K562 (cell line): ENCODE measurements around the gene C14orf180. TPM values are rescaled to one million over a fixed set of nuclear protein-coding genes. Genes with fewer than 3 reads are reported as not detected.

Experiments
- ATAC-seq: fragments of 200-7000 bp; cut with Tn5 transposase; 3 replicates; pipeline ENCODE4 v1.9.1; 2020; ENCODE audit warnings: moderate library complexity
- BruUV-seq: library from RNA; stranded (reverse); fragments of 400-500 nt; replicated peaks from 2 replicates; lab custom pipeline; 2021; lab: Mats Ljungman, UMichigan
- CTCF ChIA-PET: fragments of 300-600 bp; formaldehyde crosslinking; extraction: SDS; loops from one replicate; lab custom pipeline; 2021; ENCODE audit warnings: low intra/inter-chr PET ratio; lab: Yijun Ruan, JAX
- POLR2A ChIA-PET: fragments of 300-600, 350-650 bp; sonication (Branson Sonifier 250); formaldehyde crosslinking; extraction: SDS; loops from one replicate; lab custom pipeline; 2021; ENCODE audit warnings: antibody characterized with exemption, inconsistent platforms; lab: Yijun Ruan, JAX
- DNase-seq, 4 experiments: peaks; one replicate each; pipeline versions ENCODE4 v3.0.0 to v3.0.0-alpha.2; 2011 to 2018; ENCODE audit warnings: low spot score in 3 of 4, mixed read lengths in 3 of 4; ENCODE audit errors: extremely low read depth in 1 of 4
- FAIRE-seq: peaks from 2 replicates; lab custom pipeline; 2011; peaks lifted over from hg19 to GRCh38; lab: Jason Lieb, UNC
- H2AFZ ChIP-seq: 2 replicates; pipeline ENCODE4 v1.6.0; 2011; ENCODE audit warnings: low read depth, low read length, control low read depth, inconsistent platforms
- H3K27ac ChIP-seq: fragments of 200-600 bp; 3 replicates; pipeline ENCODE4 v1.8.0; 2011; ENCODE audit warnings: low read depth, mild to moderate bottlenecking, control low read depth, inconsistent platforms, low read length, moderate library complexity, mixed read lengths; ENCODE audit errors: extremely low read depth
- H3K27me3 ChIP-seq, 2 experiments: fragments of 300-600 bp in 1 of 2; 2 replicates in 1 of 2; 3 replicates in 1 of 2; pipeline versions ENCODE4 v1.6.0 to v1.8.0; 2011; ENCODE audit warnings: inconsistent platforms in 2 of 2, low read length in 2 of 2, mild to moderate bottlenecking in 1 of 2, mixed read lengths in 1 of 2, moderate library complexity in 1 of 2; ENCODE audit not compliant: control insufficient read depth in 2 of 2, insufficient read depth in 2 of 2
- H3K36me3 ChIP-seq: fragments of 300-600 bp; 3 replicates; pipeline ENCODE4 v1.8.0; 2011; ENCODE audit warnings: mild to moderate bottlenecking, low read length, inconsistent platforms; ENCODE audit not compliant: control insufficient read depth, insufficient read depth
- H3K4me1 ChIP-seq, 2 experiments: fragments of 200-600 bp in 1 of 2; replicated peaks in 1 of 2; 2 replicates in 1 of 2; 3 replicates in 1 of 2; pipeline versions ENCODE4 v1.5.1 to v1.8.0; 2011; ENCODE audit warnings: inconsistent platforms in 2 of 2, low read length in 2 of 2, mild to moderate bottlenecking in 1 of 2, mixed read lengths in 1 of 2, moderate library complexity in 1 of 2; ENCODE audit not compliant: control insufficient read depth in 2 of 2, insufficient read depth in 2 of 2
- H3K4me2 ChIP-seq: 2 replicates; pipeline ENCODE4 v1.6.1; 2011; ENCODE audit warnings: low read length, control low read depth, inconsistent platforms, mixed read lengths; ENCODE audit not compliant: insufficient read depth
- H3K4me3 ChIP-seq: fragments of 200-600 bp; sonication (generic), shearing (Covaris generic); 2 replicates; pipeline ENCODE4 v1.5.1; 2016; ENCODE audit warnings: control low read depth, inconsistent platforms
- H3K79me2 ChIP-seq: fragments of 200-600 bp; 3 replicates; pipeline ENCODE4 v1.8.0; 2011; ENCODE audit warnings: low read length, inconsistent platforms; ENCODE audit not compliant: control insufficient read depth, insufficient read depth
- H3K9ac ChIP-seq, 2 experiments: 2 replicates each; pipeline versions ENCODE4 v1.6.0 to v1.6.1; 2011; ENCODE audit warnings: low read depth in 2 of 2, low read length in 2 of 2, control low read depth in 1 of 2, inconsistent platforms in 1 of 2, mild to moderate bottlenecking in 1 of 2, mixed read lengths in 1 of 2; ENCODE audit not compliant: insufficient read depth in 1 of 2
- H3K9me1 ChIP-seq: one replicate; pipeline ENCODE4 v1.6.0; 2011; ENCODE audit warnings: inconsistent platforms, mild to moderate bottlenecking, low read length, moderate library complexity; ENCODE audit not compliant: control insufficient read depth, insufficient read depth
- H3K9me3 ChIP-seq: replicated peaks from 2 replicates; pipeline ENCODE4 v1.5.1; 2011; ENCODE audit warnings: low read depth, low read length, inconsistent platforms; ENCODE audit not compliant: control insufficient read depth, insufficient read depth
- H4K20me1 ChIP-seq: replicated peaks from 2 replicates; pipeline ENCODE4 v1.6.1; 2011; ENCODE audit warnings: low read length, inconsistent platforms, mixed read lengths; ENCODE audit not compliant: control insufficient read depth, insufficient read depth
- BRF2 ChIP-seq: IDR thresholded peaks from 3 replicates; pipeline ENCODE4 v1.6.1; 2011; ENCODE audit warnings: borderline replicate concordance, mild to moderate bottlenecking; ENCODE audit not compliant: insufficient read length, insufficient read depth
- CBX8 ChIP-seq: fragments of 200-600 bp; sonication (generic); IDR thresholded peaks from 2 replicates; pipeline ENCODE4 v1.6.1; 2012; ENCODE audit warnings: borderline replicate concordance, mixed run types, low read depth, mild to moderate bottlenecking, moderate library complexity, mixed read lengths, low read length, control low read depth, inconsistent platforms; ENCODE audit not compliant: poor library complexity, severe bottlenecking; ENCODE audit errors: extremely low read depth
- CGGBP1 ChIP-seq: fragments of 250-450 bp; sonication (Bioruptor Pico); IDR thresholded peaks from 2 replicates; pipeline ENCODE4 v1.9.0; 2021; ENCODE audit warnings: mild to moderate bottlenecking
- CREBBP ChIP-seq: IDR thresholded peaks from one replicate; pipeline ENCODE4 v1.6.1; 2012; ENCODE audit warnings: low read depth, mild to moderate bottlenecking, control low read depth, inconsistent platforms, low read length
- HCFC1 ChIP-seq: IDR thresholded peaks from 2 replicates; pipeline ENCODE4 v1.6.1; 2012; ENCODE audit warnings: low read depth, low read length, improper control_type of control experiment
- MYNN ChIP-seq, 2 experiments: sonication (generic); formaldehyde crosslinking in 1 of 2; IDR thresholded peaks; 2 replicates each; pipeline versions ENCODE4 v1.5.0 to v1.6.1; 2016 to 2020; ENCODE audit warnings: antibody characterized with exemption in 1 of 2, missing genetic modification reagents in 1 of 2
- NFIC ChIP-seq: fragments of 450-650 bp; IDR thresholded peaks from 2 replicates; pipeline ENCODE4 v1.6.1; 2017; ENCODE audit warnings: mild to moderate bottlenecking, inconsistent platforms
- PRPF4 ChIP-seq: fragments of 200-400 bp; formaldehyde crosslinking; IDR thresholded peaks from one replicate; pipeline ENCODE4 v1.6.1; 2017; ENCODE audit warnings: low read length, low read depth, mild to moderate bottlenecking; ENCODE audit not compliant: insufficient read depth, poor library complexity, severe bottlenecking
- ZBTB26 ChIP-seq: fragments of 450-650 bp; formaldehyde crosslinking; IDR thresholded peaks from 2 replicates; pipeline ENCODE4 v1.4.0; 2022; ENCODE audit warnings: missing genetic modification characterization
- ZHX1 ChIP-seq: fragments of 150-350 bp; conservative IDR thresholded peaks from 2 replicates; pipeline ENCODE4 v1.6.1; 2014; ENCODE audit warnings: low read length
- ZNF347 ChIP-seq: fragments of 450-650 bp; formaldehyde crosslinking; IDR thresholded peaks from 2 replicates; pipeline ENCODE4 v1.4.0; 2020; ENCODE audit warnings: low read depth, mild to moderate bottlenecking, moderate library complexity
- WGBS: fragments of 100-300 bp; shearing (Covaris generic); methylation state at CpG from one replicate; pipeline ENCODE4 v1.1.6; 2016; ENCODE audit warnings: low coverage, mixed read lengths; ENCODE audit not compliant: insufficient coverage; ENCODE audit errors: missing lambda C conversion rate; 5-methylcytosine and 5-hydroxymethylcytosine counted together
- in situ Hi-C: fragments of 300-500 bp; cut with MboI; formaldehyde crosslinking; loops from 4 replicates; pipeline ENCODE4 v1.15.0; 2018; ENCODE audit warnings: inconsistent platforms, mixed read lengths
- intact Hi-C: fragments of 100-400 bp; cut with micrococcal nuclease; formaldehyde crosslinking; loops from 2 replicates; pipeline ENCODE4 v1.14.2; 2022
- polyA plus RNA-seq, 8 experiments: library from polyadenylated mRNA; depleted of rRNA in 4 of 8; stranded (reverse) in 5 of 8; unstranded in 3 of 8; fragments of >200 nt; fragmentation: Nextera tagmentation in 2 of 8; fragmentation: Illumina TruSeq in 1 of 8; extraction: Ambion mirVana in 2 of 8; extraction: Trizol in 1 of 8; gene quantifications; 2 replicates each; pipeline versions ENCODE4 v1.2.1 to v1.2.3, GENCODE V29; 2011 to 2014; ENCODE audit warnings: inconsistent platforms in 1 of 8, missing spikeins in 1 of 8
- total RNA-seq, 7 experiments: library from RNA; depleted of rRNA in 6 of 7; stranded (reverse); fragments of >200 nt in 6 of 7; fragmentation: Illumina TruSeq in 2 of 7; extraction: Trizol in 2 of 7; gene quantifications; 2 replicates each; pipeline versions ENCODE4 v1.2.1 to v1.2.3, GENCODE V29; 2011 to 2021; ENCODE audit warnings: low replicate concordance in 1 of 7

The C14orf180 gene
- total and polyA plus RNA-seq, 9 of the 15 experiments (the other 6 are each of a cell fraction or from before 2014, with no cell fraction given): not detected

DNA sequence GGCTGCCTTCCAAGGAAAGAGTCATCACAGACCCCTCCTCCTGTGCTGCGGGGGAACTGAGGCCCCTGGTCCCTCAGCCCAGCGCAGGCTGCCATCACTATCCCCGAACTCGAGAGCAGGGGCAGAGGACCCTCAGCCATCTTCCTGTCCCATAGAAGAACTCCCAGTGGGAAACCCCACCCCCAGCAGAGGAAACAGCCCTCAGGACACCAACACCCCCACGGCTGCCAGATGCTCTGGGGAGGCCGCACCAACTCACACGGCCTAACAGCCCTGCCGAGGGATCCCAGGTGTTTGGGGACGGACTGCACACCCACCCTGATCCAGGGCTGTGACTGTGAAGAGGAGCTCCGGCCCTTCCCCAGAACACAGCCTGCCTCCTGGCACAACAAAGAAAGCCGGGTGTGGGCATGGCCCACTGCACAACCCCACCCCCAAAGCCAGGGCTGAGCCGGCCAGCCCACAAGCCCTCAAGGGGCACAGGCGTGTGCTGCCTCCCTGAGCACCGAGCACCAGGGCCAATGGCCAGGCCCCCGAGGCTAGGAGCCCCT lies 16.3 kb upstream of the C14orf180 start:
- CTCF ChIA-PET: interaction anchor here (0.6 to 2.4 kb wide), 2 partner anchors 485 to 831 kb away, joined by 3 to 9 read pairs; no protein-coding TSS in a partner anchor
- DNase-seq: no peak
- BruUV-seq: no TSS peak
- Histone ChIP-seq H3K27ac (no peak overlapping the region), H4K20me1 (no peaks in the 10 kb centered on the region; the same call in none of the 2 replicates)
- intact Hi-C loops: loop anchor here (5.0 to 10.0 kb wide), 3 partner anchors 62 to 486 kb away; no protein-coding TSS in a partner anchor
- no peak for TF ChIP-seq ZHX1
- TF ChIP-seq ZNF347: no peak
- no peak for TF ChIP-seq CREBBP
- TF ChIP-seq CGGBP1 (CRISPR knock-in tag): no peak
- TF ChIP-seq ZBTB26 (CRISPR knock-in tag): no peak
- no peak for TF ChIP-seq MYNN (IDR thresholded peaks at IDR 0.05)
- no peak for TF ChIP-seq MYNN (CRISPR knock-in tag; IDR thresholded peaks at IDR 0.05)
- no peak for TF ChIP-seq HCFC1
- no peak for TF ChIP-seq PRPF4
- no peak for TF ChIP-seq CBX8
- TF ChIP-seq NFIC: no peak
- TF ChIP-seq BRF2: no peak
- TF ChIP-seq, all 486 proteins: peak for 0
- Histone ChIP-seq H3K36me3 (no peaks in the 10 kb centered on the region), H3K9me3 (no peaks in the 10 kb centered on the region), H3K9ac (no peak overlapping the region), H3K4me3 (no peak overlapping the region), H3K4me2 (no peak overlapping the region), H3K79me2 (no peaks in the 10 kb centered on the region), H3K4me1 (peaks cover 0 to 38% of the 10 kb centered on the region in 2 experiments; a peak in 2 of 5 replicates), H3K27me3 (peaks cover 0 to 39% of the 10 kb centered on the region in 2 experiments; a peak in 3 of 5 replicates), H2AFZ (no peak overlapping the region), H3K9me1 (no peaks in the 10 kb centered on the region)
- no peak for FAIRE-seq
- POLR2A ChIA-PET: no interaction called here
- in situ Hi-C loops: no loop called here
- 4% methylated on average over 8 of the region's 15 CpGs for WGBS
- ATAC-seq: no peak
